Middle frontal gyrus (tissue), 1 donor: ENCODE data around the gene PALM.
"Not testable (repeated sequence)": the region's sequence is repeated elsewhere in the genome, so short reads cannot be mapped to it uniquely, and the experiment has no call there.

Experiments used
- DNase-seq: peaks from one replicate; pipeline ENCODE4 v3.0.0-alpha.2; 2015; ENCODE audit warnings: low spot score; ENCODE audit errors: extremely low spot score

Gene PALM

DNA sequence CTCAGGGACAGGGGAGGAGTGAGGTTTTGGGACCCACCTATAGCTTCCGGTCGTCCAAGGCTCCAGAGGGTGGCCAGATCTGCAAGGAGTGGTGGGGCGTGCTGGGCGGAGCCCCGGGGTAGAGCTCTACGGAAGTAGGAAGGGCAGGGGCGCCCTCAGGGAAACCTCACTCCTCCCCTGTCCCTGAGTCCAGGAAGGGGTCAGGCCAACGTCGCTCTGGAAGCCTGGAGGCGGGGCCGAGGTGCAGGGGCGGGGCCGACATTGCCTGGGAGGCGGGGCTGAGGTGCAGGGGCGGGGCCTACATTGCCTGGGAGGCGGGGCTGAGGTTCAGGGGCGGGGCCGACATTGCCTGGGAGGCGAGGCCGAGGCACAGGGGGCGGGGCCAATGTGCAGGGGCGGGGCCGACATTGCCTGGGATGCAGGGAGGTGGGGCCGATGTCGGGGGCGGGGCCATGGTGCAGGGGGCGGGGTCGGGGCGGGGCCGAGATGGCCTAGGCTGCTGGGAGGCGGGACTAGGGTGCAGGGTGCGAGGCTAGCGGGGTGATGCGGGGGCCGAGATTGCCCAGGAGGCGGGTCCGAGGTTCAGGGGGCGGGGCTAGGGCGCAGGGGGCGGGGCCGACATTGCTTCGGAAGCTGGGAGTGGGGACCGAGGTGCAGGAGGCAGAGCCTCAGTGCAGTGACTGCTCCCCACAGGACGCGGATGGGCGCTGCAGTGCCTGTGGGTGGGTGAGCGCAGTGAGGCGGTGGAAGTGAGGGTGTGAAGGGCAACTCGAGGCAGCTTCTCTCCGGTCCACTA, 4.9 kb upstream of the PALM start:
- no peak for DNase-seq

DNA sequence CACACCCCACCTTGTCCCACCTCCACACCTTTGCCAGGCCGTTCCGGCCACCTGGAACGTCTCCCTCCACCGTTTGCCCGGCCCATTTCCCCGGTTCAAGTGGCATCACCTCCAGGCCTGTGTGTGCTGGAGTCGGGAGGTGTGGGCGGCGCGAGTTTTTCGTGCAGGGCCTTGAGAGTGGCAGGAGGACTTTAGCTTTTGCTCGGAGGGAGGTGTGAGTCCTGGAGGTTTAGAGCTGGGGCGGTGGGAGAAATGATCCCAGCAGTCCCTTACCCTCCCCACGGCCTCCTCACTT, 4.3 kb upstream of the PALM start:
- no peak for DNase-seq

DNA sequence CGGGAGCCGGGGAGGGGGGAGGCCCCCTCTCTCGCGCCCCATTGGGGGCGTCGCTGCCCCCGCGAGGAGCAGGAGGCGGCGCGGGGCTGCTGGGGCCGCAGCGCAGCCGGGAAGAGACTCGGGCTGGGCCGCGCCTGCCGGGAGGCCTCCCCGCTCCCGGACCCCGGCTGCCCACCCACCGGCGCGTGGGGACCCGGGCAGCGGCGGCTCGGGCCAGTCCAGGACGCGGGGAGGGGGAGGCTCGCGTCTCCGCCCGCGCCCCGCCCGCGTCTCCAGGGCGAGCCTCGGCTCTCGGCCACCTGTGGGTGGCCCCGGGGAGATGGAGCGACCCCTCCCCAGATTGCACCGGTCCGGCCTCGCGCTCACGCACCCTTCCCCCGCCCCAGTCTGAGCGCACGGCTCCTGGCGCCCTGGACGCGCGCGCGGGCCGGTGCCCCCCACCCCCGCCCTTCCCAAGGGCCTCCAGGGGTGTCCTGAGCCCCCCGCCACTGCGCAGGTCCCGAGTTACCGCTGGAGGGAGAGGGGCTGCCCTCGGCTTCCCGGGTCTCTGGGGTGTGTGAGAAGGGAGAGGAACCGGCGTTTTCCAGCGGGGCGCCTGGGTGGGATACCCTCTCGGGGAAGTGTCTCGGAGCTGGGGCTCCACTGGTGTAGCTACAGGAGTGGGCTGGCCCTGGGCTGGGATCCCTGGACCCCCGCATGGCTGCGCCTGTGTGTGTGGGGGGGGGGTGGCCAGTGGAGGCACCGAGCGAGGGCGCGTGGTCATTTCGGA, 645 bp downstream of the PALM start:
- no peak for DNase-seq

DNA sequence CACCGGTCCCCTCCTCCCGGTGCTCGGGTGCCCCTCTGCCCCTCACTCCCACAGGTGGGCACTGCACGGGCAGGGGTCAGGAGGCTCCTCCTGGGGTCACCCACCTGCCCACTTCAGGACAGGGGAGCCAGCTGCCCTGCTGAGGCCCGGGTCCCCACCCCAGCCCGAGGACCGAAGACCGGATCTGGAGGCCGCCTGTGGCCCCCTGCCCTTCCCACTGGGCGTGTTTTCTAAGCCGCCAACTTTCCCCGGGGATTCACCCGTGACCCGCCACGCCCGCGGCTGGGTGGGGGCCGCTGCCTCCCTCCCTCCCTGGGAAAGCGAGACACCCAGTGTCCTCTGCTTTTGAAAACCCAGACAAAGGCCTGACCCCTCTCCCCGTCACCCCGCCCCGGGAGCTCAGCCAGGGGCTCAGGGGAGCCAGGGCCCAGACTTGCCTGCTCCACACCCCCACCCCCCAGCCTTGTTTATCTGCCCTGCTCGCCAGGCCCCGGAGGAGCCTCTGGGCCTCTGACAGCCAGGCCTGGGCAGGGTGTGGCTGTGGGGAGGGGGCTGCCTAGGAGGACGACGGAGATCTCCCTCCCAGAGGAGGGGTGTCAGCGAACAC, 1.3 kb downstream of the PALM start:
- DNase-seq: no peak

DNA sequence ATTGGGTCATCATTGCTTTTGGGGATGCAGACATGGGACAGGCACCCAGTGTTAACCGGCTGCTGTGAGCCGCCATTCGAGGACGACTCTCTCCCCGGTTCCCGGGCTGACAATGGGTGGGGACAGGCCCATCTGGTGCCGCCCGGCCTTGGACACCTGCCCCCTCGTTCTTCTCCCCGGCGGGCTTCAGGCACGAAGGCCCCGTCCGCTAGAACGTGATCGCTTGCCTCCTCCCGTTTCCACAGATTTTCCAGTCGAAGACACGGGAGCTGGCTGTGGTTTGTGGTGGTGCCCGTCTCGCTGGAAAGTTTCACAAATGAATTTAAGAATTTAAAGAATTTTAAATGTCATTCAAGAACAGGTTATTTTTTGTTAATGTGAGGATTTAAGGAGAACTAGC, 2.0 kb downstream of the PALM start:
- no peak for DNase-seq

DNA sequence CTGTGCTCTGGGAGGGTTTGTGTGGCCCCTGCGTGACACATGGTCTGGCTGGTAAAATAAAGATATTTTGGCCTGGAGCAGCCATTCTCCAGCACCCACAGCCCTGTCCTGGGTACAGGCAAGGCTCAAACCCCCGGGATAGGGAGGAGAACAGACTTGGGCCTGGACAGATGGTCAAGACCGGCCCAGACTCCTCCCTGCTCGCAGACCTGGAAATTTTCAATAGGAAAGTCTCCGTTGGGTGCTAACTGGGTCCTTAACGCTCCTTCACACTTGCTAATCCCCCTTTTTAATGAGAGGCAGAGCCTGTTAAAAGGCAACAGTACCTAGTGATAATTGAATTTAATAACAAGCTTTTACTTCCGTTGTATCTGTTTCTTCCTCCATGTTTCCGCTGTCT, 2.5 kb downstream of the PALM start:
- no peak for DNase-seq

DNA sequence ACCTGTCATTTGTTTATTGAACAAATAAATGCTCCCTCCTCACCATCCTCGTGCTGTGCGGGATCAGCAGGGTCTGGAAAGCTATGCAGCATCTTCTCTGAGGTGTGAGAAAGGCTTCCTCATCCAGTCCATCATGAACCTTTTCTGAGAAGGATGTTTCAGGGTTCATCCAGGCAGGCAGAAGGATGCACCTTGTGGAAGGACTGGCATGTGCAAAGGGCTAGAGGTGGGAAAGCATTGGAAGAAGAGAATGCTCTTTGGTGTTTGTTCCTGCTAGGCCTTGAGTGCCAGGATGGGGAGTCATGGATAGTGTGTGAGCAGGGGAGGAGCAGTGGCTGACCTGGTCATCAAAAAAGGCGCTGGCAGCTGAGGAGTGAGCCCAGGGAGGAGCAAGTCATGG, 6.6 kb downstream of the PALM start:
- no peak for DNase-seq

DNA sequence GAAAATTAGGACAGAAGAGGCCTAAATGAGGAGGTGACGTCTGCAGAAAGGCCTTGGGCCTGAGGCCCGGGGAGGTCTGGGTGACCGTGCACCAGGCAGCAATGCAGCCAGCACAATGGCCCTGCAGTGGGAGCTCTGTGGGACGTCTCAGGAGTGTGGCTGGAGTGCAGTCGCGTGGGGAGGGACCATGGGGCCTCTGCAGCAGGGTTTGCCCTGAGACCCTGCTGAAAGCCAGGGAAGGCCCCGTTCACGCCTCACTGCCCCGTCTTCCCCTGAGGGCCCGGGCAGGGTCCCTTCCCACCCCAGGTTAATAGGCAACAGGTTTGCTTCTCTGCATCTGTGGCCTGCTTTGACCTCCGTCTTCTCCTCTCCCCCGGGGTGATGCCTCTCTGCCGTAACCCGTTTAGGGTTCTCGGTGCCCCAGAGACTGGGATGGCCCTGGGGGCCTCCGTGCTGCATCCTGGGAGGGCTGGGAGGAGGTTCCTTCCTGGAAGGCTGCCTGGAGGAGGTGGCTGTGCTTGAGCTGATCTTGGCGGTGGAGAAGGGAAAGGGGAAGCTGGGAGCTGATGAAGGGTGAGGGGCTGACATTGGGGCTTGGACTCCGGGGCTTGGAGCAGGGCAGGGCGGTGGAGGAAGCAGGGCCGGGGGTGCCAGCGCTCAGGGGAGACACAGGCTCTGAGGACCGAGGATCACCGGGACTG, 9.7 kb downstream of the PALM start:
- DNase-seq: no peak

DNA sequence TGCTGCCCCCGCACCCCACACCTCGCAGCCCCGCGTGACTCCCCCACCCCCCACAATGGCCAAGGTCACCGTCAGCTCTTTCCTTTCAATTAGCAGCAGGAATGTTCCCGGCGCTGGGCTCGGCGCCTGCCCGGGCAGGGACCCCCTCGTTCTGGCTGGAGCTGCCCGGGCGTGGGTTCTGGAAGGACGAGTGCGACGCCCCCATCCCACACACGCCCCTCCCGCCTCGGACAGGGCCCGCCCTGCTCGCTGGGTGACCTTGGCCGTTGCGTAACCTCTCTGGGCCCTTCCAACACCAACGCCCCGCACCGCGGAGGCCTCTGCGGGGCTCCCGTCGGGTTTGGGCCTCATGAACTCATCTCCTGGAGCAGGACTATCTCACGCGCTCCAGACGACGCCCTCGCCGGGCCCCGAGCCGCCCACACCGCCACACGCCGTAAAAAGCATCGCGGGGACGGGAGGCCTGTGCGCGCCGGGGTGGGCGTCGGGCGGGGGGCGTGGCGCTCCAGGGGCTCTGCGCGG, 10.3 kb downstream of the PALM start:
- DNase-seq: no peak

DNA sequence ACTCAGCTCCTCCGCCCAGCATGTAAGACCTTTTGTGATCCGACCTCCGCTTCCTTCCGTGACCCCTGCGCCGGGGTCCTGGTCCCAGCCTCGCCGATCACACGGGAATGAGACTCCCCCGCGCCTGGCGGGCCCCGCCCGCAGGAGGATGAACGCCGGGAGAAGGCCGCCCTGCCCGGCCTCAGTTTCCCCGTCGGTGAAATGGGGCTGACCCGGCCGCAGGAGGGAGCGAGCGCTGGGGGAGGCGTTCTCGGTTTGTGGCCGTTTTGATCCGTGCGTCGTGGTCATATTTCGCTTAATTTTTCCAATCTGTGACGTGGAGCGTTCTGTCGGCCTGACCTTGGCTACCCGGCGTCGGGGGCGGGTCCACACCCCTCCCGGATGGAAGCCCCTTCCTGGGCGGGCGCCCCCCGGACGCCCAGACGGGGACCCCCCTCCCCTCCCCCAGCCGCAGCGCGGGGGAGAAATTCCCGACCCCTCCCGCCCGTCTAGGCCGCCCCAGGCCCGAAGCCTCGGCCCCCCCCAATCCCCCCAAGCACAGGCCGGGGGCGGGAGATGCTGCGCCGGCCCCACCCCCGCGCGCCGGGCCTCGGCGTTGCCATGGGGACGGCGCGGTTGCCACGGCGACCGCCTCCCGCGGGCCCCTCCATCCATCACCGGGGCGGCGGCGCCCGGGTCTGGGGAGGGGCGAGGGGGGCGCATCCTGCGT, 11.1 kb downstream of the PALM start:
- no peak for DNase-seq

DNA sequence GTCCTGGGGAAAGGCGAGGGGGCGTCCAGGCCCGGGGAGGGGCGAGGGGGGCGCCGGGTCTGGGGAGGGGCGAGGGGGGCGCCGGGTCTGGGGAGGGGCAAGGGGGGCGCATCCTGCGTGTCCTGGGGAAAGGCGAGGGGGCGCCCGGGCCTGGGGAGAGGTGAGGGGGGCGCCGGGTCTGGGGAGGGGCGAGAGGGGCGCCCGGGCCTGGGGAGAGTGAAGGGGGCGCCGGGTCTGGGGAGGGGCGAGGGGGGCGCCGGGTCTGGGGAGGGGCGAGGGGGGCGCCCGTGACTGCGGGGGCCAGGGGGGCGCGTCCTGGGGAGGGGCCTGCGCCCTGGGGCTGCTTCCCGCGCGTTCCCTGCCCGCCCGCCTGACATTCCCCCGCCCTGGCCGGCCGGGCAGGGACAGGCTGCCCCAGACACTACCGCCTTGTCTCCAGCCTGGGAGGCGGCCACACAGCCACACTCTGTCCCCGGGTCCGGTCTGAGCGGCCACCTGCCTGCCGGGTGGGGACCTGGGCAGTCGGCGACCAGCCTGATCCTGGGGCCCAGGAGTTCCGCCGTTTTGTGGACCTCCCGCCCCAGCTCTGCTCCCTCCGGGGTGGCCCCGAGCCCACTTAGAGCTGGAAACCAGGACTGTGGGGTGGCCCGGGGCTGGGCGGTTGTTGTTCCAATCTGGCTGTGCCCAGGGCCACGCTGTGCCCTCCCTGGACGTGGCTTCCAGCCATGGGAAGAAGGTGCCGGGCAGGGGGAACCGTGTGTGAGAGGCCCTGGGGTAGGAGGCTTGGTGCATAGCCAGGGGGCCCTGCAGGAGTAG, 11.8 kb downstream of the PALM start:
- no peak for DNase-seq

DNA sequence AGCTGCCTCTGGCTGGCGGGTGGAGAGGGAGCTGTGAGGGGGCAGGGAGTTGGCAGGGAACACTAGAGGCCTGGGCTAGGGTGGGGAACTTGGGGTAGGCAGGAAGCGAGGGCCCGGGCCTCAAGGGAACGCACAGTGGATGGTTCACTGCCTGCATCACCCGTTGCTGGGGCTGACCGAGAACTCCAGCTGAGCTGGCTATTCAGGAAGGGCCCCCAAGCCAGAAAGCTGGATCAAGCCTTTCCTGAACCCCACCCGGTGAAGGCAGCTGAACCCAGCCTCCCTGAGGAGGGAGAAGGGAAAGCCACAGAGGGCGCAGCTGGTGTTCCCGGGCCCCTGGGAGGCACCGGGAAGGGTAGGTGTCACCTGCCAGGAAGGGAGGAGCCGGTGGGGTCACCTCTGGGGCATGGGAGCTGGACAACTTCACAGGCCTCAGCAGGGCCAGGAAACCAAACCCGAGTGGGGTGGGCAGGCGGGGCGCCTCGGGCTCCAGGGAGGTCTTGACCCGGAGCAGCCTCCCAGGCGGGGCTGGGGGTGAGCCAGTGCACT, 13.9 kb downstream of the PALM start:
- no peak for DNase-seq

DNA sequence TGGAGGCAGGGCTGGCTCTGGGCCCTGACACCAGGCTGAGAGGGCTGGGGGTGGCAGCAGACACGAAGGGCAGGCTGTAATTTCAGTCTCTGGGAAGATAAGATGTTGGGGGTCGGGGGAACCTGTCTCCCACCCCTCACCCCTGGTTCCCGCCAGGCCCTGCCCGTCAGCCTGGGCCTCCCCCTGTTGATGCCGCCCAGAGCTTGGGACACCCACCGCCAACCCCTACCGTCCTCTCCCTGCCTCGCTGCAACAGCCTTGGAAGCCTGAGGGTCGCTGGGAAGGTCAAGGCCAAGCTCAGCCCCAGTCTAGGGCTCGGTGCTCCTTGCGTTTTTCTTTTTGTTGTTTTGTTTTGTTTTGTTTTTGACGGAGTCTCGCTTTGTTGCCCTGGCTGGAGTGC, 14.5 kb downstream of the PALM start:
- DNase-seq: no peak

DNA sequence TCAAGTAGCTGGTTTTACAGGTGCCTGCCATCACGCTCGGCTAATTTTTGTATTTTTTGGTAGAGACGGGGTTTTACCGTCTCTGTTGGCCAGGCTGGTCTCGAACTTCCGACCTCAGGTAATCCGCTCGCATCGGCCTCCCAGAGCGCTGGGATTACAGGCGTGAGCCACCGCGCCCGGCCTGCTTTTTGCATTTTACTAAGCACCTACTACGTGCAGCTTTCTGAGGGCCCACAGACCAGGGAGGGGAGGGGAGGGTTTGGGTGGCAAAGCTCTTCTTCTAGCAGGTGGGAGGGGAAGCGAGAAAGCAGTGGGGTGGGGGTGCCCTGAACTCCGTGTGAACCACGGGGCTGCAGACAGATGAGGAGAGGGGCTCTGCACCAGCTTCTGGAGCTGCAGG, 15.0 kb downstream of the PALM start:
- DNase-seq: no peak

DNA sequence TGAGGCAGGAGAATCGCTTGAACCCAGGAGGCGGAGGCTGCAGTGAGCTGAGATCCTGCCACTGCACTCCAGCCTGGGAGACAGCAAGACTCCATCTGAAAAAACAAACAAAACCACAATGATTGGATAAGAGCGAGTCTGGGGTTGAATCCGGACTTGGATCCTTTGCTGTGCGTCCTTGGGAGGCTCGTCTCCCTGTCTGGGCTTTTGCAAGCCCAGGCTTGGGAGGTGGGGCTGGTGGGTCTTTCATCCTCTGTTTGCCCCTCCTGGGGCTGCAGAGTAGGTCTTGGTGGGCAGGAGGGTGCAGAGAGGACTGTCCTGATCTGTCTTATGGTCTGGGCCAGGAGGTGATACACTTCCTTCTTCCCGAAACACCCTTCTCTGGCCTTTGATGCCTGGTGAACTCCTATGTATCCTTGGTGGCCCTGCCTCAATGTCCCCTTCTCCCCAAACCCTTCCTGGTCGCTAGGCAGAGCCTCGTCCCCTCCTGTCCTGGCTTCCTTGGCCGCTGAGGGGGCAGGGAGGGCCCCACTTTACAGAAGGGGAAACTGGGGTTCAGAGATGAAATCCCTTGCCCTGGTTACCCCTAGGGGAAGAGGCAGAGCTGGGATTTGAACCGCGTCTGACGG, 16.8 kb downstream of the PALM start:
- no peak for DNase-seq

DNA sequence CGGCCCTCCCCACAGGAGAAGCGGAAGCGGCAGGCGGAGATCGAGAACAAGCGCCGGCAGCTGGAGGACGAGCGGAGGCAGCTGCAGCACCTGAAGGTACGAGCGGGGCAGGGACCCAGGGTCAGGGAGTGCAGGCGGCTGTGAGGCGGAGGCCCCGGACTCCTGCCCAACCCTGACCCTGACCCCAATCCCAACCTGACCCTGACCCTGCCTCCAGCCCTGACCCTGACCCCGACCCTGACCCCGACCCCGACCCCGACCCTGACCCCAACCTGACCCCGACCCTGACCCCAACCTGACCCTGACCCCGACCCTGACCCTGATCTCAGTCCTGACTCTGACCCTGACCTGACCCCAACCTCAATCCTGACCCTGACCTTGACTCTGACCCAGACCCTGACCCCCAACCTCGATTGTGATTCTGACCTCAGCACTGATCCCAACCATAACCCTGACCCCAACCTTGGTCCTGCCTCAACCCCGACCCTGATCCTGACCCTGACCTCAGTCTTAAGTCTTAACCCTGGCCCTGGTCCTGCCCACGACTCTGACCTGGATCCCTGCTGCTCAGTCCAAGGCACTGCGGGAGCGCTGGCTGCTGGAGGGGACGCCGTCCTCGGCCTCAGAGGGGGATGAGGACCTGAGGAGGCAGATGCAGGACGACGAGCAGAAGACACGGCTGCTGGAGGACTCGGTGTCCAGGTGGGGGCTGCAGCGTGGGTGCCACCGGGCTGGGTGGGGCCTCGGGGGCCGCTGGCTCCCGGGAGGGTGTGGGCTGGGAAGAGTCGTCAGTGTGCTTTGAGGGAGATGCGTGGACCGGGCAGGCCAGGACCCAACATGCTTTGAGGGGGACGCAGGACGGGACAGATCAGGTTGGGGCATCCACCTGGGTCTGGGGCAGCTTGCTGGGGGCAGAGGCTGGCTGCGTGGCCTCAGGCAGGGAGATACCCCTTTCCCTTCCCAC, 18.5 kb downstream of the PALM start:
- no peak for DNase-seq

DNA sequence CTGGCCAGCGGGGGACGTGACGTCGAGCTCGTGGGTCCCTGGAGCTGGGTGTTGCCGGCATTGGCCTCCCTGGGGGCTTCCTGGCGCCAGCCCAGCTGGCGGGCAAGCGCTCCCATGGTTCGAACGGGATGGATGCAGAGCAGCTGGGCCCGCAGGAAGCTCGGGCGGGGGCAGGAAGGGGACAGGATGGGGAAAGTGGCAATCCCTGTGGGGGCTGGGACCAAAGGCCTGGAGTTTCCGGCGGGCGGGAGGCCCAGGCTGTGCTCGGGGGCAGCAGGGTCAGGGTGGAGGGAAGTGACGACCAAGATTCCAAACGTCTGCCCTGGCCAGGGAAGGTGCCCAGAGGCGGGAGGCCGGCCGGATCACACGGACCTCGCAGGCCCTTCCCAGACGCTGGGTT, 19.3 kb downstream of the PALM start:
- DNase-seq: no peak

DNA sequence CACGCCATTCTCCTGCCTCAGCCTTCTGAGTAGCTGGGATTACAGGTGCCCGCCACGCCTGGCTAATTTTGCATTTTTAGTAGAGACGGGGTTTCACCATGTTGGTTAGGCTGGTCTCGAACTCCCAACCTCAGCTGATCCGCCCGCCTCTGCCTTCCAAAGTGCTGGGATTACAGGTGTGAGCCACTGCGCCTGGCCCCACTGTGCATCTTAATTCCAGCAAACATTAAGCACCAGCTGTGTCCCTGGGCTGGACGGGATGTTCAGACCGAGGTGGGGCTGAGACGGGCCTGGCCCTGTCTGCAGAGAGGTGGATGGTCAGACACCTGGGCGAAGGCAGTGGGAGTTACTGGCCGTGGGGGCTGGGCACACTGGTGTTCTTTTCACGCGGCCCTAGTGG, 20.8 kb downstream of the PALM start:
- DNase-seq: not testable (repeated sequence)
